T47D (cell line): ENCODE results near the gene CFAP410.

Experiments
- DNase-seq, 2 experiments: peaks; one replicate each; pipeline versions ENCODE4 v3.0.0 to v3.0.0-alpha.2; 2011 to 2012; ENCODE audit warnings: low read depth in 1 of 2, low spot score in 1 of 2
- JUND ChIP-seq: IDR thresholded peaks from 2 replicates; pipeline ENCODE4 v1.6.1; 2012; ENCODE audit warnings: low read depth
- in situ Hi-C: cut with HindIII; loops from 2 replicates; pipeline ENCODE4 v1.10.0; 2016; ENCODE audit warnings: low sequenced_read_pairs, low pct_unique_long_range_greater_than_20kb

Gene CFAP410

GRCh38 chr21:44299085-44299457 lies 40.1 kb downstream of the CFAP410 start:
- DNase-seq, result peak in 1 of 2 experiments; percentile 36
- TF ChIP-seq JUND, result no peak
- in situ Hi-C loops, result no loop called here

DNA sequence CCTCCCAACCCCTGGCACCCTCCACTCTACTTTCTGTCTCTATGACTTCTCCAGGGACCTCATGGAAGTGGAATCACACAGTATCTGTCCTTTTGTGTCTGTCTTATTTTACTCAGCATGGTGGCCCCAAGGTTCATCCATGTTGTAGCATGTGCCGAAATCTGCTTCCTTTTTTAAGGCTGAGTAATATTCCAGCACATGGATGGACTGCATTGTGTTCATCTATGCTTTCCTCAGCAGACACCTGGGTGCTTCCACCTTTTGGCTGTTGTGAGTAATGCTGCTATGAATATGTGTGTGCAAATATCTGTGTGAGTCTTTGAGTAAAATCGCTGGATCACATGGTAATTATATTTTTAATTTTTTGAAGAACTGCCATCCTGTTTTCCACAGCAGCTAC lies 40.9 kb downstream of the CFAP410 start:
- in situ Hi-C loops, result no loop called here
- DNase-seq, result peak in 1 of 2 experiments; percentile 55
- TF ChIP-seq JUND, result no peak

GRCh38 chr21:44297525-44298290 lies 41.5 kb downstream of the CFAP410 start:
- in situ Hi-C loops, result no loop called here
- no peak for TF ChIP-seq JUND
- peak; percentile 87 to 98 for DNase-seq

- TF ChIP-seq JUND, result no peak
- DNase-seq, result no peak
- in situ Hi-C loops, result no loop called here
Observed at GRCh38 chr21:44296916-44297315, 42.3 kb downstream of the CFAP410 start.

GRCh38 chr21:44296103-44296519 lies 43.1 kb downstream of the CFAP410 start:
- in situ Hi-C loops, result no loop called here
- DNase-seq, result no peak

DNA sequence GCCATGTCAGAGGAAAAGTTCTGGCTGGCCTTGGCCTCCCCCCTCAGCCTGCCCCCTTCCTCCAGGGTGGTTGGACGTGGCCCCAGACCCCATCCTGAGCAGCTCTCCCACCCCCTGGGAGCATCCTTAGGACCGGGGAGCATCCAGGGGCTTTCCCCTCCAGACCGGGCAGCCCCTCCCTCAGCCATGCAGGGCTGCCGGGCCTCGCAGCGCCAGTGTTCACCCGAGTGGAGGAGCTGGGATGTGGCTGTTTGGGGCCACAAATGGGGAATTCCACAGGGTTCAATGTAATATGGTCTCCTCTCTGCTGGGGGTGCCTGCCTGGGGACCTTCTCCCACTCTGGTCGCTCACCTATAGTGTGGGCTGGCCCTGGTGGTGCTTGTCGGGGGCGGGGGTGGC lies 43.5 kb downstream of the CFAP410 start:
- in situ Hi-C loops, result no loop called here
- TF ChIP-seq JUND, result no peak
- no peak for DNase-seq

More at GRCh38 chr21:44296103-44296519, 43.1 kb downstream of the CFAP410 start:
- TF ChIP-seq JUND, result no peak

- in situ Hi-C loops, result no loop called here
- DNase-seq, result no peak
Observed at GRCh38 chr21:44295163-44295573, 44.0 kb downstream of the CFAP410 start.

GRCh38 chr21:44294391-44295162 lies 44.6 kb downstream of the CFAP410 start:
- in situ Hi-C loops, result no loop called here
- no peak for TF ChIP-seq JUND
- DNase-seq, result no peak

More at GRCh38 chr21:44295163-44295573, 44.0 kb downstream of the CFAP410 start:
- no peak for TF ChIP-seq JUND

GRCh38 chr21:44293551-44294231 lies 45.5 kb downstream of the CFAP410 start:
- TF ChIP-seq JUND, result no peak
- no peak for DNase-seq
- in situ Hi-C loops, result no loop called here

GRCh38 chr21:44292812-44293195 lies 46.4 kb downstream of the CFAP410 start:
- no peak for TF ChIP-seq JUND
- DNase-seq, result no peak
- in situ Hi-C loops, result no loop called here

DNA sequence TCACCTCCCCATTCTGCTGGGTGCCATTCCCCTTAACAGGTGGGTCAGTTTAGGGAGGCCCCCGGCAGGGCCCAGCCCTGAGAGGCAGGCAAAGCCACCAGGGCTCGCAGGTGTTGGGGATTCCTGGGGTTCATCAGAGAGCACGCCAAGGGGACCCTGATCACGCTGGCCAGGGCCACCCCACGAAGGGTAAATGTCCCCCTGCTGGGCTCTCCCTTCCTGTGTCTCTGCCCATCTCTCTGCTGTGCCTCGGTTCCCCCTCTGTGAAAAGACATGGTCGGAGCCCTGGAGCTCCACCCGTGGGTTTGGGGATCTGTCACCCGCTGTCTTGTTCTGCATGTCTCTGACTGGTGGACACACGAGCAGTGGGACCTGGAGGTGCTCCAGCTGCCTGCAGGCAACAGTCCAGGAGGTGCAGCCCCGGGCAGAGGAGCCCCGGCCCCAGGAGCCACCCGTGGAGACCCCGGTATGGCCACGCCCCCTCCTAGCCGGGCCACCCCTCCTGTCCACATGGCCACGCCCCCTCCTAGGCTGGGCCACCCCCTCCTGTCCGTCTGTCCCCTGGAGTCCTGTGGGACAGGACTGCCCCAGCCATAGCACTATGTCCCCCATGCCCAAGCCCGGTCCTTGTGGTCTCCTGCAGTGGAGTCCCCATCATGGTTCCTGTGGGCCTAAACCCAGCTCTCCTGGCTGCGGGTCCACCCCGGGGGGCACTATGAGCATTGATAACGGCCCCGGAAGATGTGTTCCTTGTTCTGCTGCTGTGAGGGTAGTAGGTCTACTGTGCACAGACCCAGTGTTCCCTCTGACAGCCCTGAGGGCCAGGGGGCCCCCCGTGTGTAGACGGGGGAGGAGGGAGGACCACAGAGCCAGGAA lies 47.0 kb downstream of the CFAP410 start:
- no peak for DNase-seq
- TF ChIP-seq JUND, result no peak
- in situ Hi-C loops, result no loop called here
